ENCODE measurements around the gene VPS33B. TPM values are rescaled to one million over a fixed set of nuclear protein-coding genes. Genes with fewer than 3 reads are reported as not detected.

VPS33B gene
- total and polyA plus RNA-seq, 2 of the 8 experiments (the other 6 are each of a cell fraction or from before 2014, with no cell fraction given), result 11.8 to 17.3 TPM

Small RNAs within 50 kb of the gene (small RNA-seq; reads per million reads assigned to genes)
- gene RF00019 (ENCODE audit: insufficient read depth), result not detected

Other genes with a start within 250 kb of the VPS33B start
- 28.0 and 32.1 TPM in 2 replicates for gene FURIN, start 154.0 kb downstream of the VPS33B start, total RNA-seq (2021; fragmentation: NEBNext Ultra II Directional; extraction: Animal tissue kit (Norgen Biotek cat#: 25700))
- 15.8 and 22.5 TPM in 2 replicates for gene FURIN, start 154.0 kb downstream of the VPS33B start, polyA plus RNA-seq (2011; rRNA removed)
- 6.8 and 8.6 TPM in 2 replicates for gene FES, start 138.1 kb downstream of the VPS33B start, total RNA-seq (2021; fragmentation: NEBNext Ultra II Directional; extraction: Animal tissue kit (Norgen Biotek cat#: 25700))
- 8.5 and 10.9 TPM in 2 replicates for gene FES, start 138.1 kb downstream of the VPS33B start, polyA plus RNA-seq (2011; rRNA removed)
- 21.9 and 23.1 TPM in 2 replicates for gene MAN2A2, start 119.3 kb downstream of the VPS33B start, total RNA-seq (2021; fragmentation: NEBNext Ultra II Directional; extraction: Animal tissue kit (Norgen Biotek cat#: 25700))
- 29.7 and 35.9 TPM in 2 replicates for gene MAN2A2, start 119.3 kb downstream of the VPS33B start, polyA plus RNA-seq (2011; rRNA removed)
- 16.3 and 17.0 TPM in 2 replicates for gene HDDC3, start 90.0 kb downstream of the VPS33B start, total RNA-seq (2021; fragmentation: NEBNext Ultra II Directional; extraction: Animal tissue kit (Norgen Biotek cat#: 25700))
- 16.5 and 19.6 TPM in 2 replicates for gene HDDC3, start 90.0 kb downstream of the VPS33B start, polyA plus RNA-seq (2011; rRNA removed)
- gene UNC45A, start 87.3 kb downstream of the VPS33B start, total RNA-seq (2021; fragmentation: NEBNext Ultra II Directional; extraction: Animal tissue kit (Norgen Biotek cat#: 25700)), result 75.4 and 84.2 TPM in 2 replicates
- gene UNC45A, start 87.3 kb downstream of the VPS33B start, polyA plus RNA-seq (2011; rRNA removed), result 74.1 and 87.2 TPM in 2 replicates
- gene RCCD1, start 67.7 kb downstream of the VPS33B start, total RNA-seq (2021; fragmentation: NEBNext Ultra II Directional; extraction: Animal tissue kit (Norgen Biotek cat#: 25700)), result 16.2 and 18.8 TPM in 2 replicates
- gene RCCD1, start 67.7 kb downstream of the VPS33B start, polyA plus RNA-seq (2011; rRNA removed), result 9.9 and 13.2 TPM in 2 replicates
- 90.7 and 91.4 TPM in 2 replicates for gene PRC1, start 28.1 kb downstream of the VPS33B start, total RNA-seq (2021; fragmentation: NEBNext Ultra II Directional; extraction: Animal tissue kit (Norgen Biotek cat#: 25700))
- gene PRC1, start 28.1 kb downstream of the VPS33B start, polyA plus RNA-seq (2011; rRNA removed), result 158 and 181 TPM in 2 replicates
- gene SV2B, start 77.7 kb upstream of the VPS33B start, total RNA-seq (2021; fragmentation: NEBNext Ultra II Directional; extraction: Animal tissue kit (Norgen Biotek cat#: 25700)), result 0.20 and 0.46 TPM in 2 replicates
- gene SV2B, start 77.7 kb upstream of the VPS33B start, polyA plus RNA-seq (2011; rRNA removed), result 0.09 and 0.22 TPM in 2 replicates

Measured in H1 (cell line).